Measurements from ENCODE around the gene KY.

- TF ChIP-seq POLR2AphosphoS5 (IDR thresholded peaks at IDR 0.05; ENCODE audit: insufficient read depth in 1 of 2, low read depth in 1 of 2), result no peak
- TF ChIP-seq CTCF (IDR thresholded peaks at IDR 0.05), result no peak
- TF ChIP-seq POLR2A (IDR thresholded peaks at IDR 0.05), result no peak
Measured at GRCh38 chr3:134615743-134616142, 35.1 kb downstream of the KY start.

Data from vagina (tissue), 2 donors.